Measurements from ENCODE around the gene ARHGAP24.
"Not testable (repeated sequence)": the region's sequence is repeated elsewhere in the genome, so short reads cannot be mapped to it uniquely, and the experiment has no call there.

Gene ARHGAP24

DNA sequence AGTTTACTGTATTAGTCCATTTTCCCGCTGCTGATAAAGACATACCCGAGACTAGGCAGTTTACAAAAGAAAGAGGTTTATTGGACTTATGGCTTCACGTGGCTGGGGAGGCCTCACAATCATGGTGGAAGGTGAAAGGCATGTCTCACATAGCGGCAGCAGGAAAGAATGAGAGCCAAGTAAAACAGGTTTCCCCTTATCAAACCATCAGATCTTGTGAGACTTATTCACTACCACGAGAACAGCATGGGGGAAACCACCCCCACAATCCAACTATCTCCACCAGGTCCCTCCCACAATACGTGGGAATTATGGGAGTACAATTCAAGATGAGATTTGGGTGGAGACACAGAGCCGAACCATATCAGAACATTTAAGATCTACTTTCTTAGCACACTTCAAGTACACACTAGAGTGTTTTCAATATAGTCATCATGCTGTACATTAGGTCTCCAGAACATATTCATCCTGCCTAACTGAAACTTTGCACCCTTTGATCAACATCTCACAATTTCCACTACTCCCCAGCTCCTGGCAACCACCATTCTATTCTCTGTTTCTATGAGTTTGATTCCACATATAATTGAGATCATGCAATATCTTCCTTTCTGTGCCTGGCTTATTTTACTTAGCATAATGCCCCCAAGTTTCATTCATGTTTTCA, 341.0 kb downstream of the ARHGAP24 start:
- DNase-seq (ENCODE audit: low read depth in 2 of 2): no peak

DNA sequence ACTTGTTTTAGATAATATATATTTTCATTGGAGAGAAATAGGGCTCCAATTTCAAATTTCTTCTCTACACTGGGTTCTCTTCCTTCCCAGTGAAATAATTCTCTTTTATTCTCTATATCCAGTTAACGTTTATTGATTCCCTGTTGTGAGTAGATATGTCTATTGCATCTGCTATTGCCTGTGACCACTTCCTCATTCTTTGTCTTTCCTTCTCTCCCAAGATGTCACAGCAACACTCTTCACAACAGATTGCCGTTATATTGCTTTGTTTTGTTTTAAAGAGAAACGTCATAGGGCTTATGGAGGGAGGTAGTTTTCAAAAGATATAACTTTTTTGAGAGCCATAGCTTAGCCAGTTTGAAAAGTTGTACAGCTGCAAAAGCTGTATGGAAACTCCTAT, 343.8 kb downstream of the ARHGAP24 start:
- DNase-seq (ENCODE audit: low read depth in 2 of 2): no peak

DNA sequence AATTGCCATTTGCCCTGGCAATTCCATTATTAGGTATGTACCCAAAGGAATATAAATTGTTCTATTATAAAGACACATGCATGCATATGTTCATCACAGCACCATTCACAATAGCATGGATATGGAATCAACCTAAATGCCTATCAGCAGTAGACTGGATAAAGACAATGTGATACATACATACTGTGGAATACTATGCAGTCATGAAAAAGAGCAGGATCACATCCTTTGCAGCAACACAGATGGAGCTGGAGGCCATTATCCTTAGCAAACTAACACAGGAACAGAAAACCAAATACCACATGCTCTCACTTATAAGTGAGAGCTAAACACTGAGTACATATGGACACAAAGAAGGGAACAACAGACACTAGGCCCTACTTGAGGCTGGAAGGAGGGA, 345.2 kb downstream of the ARHGAP24 start:
- DNase-seq (ENCODE audit: low read depth in 2 of 2): not testable (repeated sequence)

DNA sequence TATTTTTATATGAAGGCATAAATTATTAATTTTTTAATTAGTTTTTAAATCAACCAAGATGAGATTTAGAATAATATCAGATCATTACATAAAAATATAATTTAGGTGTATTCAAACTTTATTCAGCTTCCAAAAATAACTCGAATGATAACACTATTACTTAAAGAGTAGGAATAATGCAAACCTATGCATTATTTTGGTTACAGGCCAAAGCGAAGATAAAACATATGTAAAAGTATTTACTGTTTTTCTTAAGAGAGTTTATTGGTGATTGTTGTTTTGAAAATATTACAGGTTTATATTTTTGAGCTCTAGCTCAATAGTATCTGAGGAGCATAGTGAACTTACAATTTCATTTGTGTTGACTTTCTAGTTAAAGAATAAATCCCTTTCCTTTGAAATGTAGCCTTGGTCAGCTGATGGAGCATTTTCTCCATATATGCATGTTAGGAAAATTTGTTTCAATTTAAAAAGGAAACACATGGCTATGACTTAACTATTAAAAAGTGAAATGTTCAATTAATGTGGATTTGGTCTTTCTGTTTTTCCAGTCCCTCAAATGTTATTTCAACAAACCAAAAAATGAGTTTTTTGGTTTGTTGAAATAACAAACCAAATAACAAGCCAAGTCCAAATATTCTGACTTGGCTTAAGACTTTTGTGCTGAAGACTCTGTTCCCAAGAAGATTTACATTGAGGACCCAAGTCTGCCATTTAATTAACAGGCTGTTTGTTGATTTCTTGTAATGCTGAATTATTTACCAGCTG, 346.9 kb downstream of the ARHGAP24 start:
- no peak for DNase-seq (ENCODE audit: low read depth in 2 of 2)

DNA sequence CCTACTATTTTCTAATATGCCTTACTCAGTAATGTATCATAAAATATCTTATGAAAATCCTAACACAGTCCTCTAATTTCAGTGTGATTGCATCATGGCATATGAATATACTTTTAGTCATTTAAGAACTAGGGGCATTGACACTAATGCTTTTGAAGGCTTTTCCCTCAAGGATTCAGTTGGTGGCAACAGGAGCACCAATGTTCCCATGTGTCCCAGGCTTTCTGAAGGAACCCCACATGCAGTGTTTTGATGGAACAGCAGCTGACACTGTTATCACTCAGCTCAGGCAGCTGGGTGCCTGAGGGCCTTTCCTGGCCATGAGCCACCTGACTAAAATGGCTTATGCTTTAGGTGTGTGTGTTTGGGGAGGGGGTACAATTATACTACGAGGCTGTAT, 348.3 kb downstream of the ARHGAP24 start:
- DNase-seq (ENCODE audit: low read depth in 2 of 2): no peak

DNA sequence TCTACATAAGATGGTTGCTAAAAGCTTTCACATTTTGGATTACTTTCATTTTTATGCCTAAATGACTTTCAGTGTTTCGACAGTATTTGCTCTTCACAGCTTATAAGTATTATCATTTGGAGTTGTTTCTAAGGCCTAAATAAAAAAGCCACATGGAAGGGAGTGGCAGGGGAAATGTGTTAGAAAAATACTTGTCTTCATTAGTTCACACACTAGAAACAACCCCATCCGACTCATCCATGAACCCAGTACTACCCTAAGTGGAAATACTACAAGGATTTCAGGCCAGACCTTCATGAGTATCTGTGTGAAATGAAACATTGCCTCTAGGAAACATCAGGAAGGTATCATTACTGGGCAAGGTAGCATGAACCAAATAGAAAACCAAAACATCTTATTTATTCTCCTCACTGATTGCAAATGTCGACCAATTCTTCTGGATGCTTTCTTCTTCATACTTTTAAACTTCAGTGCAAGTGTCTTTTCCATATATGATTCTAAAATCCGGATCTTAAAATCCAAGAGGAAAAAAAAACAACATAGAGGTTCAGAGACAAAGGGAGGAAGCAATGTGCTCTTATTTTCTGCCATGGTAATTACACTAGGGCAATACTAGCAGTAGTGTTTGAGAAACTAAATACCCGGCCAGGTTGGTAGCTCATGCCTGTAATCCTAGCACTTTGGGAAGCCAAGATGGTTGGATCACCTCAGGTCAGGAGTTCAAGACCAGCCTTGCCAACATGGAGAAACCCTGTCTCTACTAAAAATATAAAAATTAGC, 349.4 kb downstream of the ARHGAP24 start:
- no peak for DNase-seq (ENCODE audit: low read depth in 2 of 2)

DNA sequence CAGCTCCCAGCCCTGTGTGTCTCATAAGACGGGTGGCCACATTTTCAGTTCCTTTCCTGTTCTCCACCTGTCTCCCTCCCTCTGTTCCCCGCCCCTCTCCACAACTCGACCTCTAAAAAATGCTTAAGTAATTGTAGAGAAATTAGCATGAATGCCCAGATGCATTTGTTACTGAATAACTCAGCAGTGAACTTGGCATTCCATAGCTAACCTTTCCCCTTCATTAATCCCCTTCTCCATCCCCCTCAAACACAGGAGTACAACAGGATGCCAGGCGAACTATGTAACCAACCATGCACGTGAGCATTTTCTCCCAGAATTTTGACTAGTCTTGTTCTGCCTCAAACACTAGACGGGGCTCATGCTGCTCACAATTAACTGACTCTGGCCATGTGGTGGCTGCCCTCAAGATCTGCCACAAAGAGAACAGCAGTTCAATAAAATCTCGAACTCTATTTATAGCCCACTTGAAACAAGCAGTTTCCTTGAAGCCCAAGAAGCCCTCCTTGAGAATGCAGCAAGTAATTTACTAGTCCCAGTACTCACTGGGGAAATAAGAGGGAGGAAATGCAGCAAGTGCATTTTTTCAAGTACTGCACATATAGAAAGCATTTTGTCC, 351.2 kb downstream of the ARHGAP24 start:
- no peak for DNase-seq (ENCODE audit: low read depth in 2 of 2)

DNA sequence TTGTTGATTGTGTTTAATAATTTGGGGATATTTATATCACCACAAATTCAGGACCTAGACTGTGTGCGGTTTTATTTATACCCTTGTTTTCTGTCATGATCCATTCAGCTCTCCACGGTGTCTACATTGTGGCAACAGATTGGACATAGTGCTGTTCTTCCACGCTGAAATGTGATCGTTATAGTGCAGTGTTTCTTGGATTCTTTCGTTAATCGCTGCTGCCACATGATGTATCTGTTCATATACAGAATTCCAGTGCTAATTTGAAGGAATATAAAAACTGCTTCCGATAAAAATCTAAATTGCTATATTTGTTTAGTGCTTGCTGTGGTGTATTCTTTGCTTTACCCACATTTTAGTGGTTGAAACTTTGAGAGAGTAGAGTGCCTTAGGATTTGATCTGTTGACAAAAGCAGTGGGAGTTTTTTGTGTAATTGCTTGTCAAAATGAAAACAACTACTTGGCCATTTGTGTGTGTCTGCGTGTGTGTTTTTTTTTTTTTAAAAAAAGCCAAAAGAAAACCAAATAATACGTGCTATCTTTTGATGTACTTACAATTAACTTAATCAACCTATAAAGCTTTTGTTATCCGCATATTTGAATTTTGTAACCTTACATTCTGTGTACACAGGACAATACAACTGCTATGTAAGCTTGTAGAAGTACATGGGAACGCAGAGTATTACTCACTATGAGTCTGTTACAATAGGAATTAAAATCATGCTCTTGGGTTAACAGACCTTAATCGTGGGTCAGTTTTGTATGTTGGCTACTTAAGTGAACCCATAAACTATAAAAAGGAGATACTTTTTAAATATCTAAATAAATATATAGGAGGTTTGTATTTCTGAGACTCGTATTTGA, 353.3 kb downstream of the ARHGAP24 start:
- no peak for DNase-seq (ENCODE audit: low read depth in 2 of 2)

DNA sequence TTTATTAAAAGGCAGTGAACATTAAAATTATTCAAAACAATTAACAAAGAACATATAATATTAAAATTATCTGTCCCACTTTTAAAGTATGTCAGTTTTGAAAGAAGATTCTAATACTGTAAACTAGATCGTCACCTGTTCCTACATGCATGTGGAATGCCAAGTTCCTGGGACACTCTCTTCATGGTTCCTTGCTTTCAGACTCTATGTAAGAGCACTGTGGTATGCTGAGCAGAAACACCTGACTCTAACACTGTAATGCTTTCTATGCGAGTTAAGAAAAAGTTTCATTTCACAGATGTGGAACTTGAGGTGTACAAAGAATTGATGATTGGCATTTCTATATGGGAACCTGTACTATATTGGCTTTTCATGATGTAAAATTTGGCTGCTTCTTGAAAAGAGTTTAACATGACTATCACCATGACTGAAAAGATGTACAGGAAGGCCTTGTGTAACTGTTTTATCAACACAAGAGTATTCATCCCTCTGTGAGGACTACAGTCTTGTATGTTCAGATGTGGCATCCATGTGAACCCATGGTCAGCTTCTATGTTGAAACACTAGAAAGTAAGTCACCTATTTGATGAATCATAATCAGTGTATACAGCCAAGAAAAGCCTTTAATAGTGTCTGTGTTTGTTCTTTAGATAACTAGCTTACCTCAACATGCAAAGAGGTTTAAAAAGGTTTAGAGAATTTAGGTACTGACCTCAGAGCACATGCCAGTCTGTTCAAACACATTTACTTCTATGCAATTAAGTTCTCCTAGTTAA, 354.5 kb downstream of the ARHGAP24 start:
- DNase-seq (ENCODE audit: low read depth in 2 of 2): no peak

DNA sequence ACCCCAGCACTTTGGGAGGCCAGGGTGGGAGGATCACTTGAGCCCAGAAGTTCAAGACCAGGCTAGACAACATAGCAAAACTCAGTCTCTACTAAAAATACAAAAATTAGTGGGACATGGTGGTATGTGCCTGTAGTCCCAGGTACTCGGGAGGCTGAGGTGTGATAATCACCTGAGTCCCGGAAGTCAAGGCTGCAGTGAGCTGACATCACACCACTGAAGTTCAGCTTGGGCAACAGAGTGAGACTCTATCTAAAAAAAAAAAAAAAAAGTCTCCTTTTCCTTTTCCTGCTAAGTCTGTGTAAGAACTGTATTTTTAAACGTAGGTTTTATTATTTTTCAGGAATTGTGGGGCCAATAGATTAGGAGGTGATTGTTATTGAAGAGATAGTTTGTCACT, 356.7 kb downstream of the ARHGAP24 start:
- DNase-seq (ENCODE audit: low read depth in 2 of 2): no peak

DNA sequence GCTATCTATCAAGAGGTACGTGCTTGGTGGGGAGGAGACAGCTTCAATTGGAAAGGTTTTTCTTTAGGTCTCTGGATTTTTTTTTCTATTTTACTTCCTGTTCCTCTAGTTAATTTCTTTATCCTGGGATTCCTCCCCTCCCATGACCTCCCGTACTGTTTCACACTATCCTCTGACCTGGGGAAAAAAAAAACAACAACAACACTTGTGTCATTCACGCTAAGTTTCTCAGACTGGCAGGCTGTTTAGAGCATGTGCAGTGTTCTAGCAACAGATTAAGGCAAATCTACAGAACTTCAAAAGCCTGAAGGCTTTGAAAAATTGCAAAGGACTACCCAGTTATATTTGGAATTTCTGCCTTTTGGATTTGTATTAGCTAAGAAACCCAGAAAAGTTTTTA, 358.4 kb downstream of the ARHGAP24 start:
- DNase-seq (ENCODE audit: low read depth in 2 of 2): no peak

DNA sequence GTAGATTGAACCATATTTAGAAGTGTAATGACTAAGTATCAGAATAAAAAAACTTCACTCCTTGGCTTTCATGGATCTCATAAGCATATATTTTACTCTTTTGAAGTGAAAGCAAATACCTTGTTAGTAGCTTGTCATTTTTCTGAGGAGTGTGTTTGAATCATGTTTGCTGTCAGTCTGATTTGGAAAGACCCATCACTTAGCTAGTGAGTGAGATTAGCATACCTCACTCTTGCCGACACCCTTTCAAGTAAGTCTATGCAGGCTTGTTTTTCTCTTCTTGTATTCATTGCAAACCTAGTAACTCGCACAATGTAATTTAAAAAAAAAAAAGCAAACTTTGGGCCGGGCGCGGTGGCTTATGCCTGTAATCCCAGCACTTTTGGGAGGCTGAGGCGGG, 360.0 kb downstream of the ARHGAP24 start:
- DNase-seq (ENCODE audit: low read depth in 2 of 2): no peak

DNA sequence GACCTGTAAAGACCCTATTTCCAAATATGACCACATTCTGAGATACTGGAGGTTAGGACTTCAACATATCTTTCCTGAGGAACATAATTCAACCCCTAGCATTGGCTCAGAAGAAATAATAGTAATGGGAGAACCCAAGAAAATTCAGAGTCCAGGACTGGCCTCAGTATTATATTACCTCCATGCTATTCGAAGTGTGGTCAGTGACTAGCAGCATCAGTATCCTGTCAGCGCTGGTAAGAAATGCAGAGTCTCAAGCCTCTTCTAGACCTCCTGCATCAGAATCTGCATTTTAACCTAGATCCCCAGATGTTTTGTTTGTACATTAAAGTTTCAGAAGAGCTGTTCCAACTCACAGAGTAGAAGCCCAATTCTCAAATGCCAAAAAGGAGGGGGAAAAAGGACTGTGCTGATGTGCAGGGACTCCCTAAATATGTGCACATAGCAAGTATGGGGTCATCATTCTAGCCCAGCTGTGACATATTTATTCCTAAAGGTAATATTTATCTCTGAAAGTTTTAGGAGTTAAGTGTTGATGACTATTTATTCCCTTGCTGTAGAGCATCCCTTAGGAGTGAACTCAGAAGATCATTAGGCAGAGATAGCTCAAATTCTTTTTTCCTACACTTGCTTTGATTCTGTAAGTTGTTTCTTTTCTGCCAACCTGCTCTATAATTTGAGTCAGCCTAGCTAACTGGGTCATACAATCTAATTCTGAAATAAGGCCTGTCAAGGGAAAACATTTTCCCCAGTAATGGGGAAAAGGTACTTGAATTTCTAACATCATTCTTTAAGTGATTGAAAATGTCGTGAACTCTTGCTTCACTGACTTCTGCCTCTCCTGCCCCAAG, 361.9 kb downstream of the ARHGAP24 start:
- DNase-seq (ENCODE audit: low read depth in 2 of 2): no peak

DNA sequence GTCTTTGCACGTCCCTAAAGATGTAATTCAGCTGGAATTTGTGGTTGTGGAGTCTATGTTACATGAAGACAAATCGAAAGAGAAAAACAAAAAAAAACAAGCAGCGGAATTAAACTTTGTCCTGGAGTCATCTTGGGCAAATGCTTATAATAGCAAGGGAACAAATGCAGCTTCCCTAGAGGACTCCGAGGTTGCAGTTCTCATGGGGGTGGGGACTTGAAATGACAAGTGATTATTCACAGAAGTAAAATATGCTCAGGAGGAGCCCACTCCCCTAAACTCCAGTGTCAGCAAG, 362.4 kb downstream of the ARHGAP24 start:
- no peak for DNase-seq (ENCODE audit: low read depth in 2 of 2)

DNA sequence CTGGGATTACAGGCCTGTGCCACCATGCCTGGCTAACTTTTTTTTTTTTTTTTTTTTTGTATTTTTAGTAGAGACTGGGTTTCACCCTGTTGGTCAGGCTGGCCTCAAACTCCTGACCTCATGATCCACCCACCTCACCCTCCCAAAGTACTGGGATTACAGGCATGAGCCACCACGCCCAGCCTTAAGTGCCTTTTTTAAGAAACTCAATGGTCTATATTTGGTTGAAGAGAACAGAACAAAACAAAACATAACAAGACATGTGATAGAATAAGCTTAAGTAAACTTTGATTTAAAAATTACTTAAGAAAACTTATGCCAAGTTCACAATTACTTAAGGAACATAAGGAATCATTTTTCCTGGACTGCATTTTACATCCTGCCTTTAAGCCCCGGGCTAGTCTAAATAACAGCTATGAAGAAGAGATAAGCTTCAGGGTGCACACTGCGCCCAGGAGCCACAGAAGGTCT, 365.1 kb downstream of the ARHGAP24 start:
- DNase-seq (ENCODE audit: low read depth in 2 of 2): not testable (repeated sequence)

DNA sequence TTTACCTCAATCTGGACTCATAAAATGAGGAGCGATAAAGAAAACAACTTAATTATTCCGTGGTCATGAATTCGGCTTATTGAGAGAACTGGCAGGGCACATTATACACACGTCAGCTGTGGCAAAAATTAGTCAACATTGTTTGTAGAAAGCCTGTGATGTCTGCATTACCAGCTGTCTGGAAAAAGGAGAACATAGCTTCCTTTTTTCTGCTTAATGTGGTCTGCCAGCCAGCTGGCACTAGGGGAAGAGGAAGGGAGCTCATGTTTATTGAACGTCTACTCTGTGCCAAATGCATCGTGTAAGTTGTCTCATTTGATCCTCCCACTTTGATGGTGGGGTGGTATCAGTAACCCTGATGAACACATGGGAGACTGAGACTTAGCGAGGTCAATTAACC, 367.6 kb downstream of the ARHGAP24 start:
- no peak for DNase-seq (ENCODE audit: low read depth in 2 of 2)

DNA sequence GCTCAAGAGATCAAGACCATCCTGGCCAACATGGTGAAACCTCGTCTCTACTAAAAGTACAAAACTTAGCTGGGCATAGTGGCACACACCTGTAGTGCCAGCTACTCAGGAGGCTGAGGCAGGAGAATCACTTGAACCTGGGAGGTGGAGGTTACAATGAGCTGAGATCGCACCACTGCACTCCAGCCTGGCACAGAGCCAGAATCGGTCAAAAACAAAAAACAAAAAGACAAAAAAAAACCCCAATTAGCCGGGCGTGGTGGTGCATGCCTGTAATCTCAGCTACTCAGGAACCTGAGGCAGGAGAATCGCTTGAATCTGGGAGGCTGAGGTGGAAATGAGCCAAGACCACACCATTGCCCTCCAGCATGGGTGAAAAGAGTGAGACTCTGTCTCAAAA, 378.8 kb downstream of the ARHGAP24 start:
- not testable (repeated sequence) for DNase-seq (ENCODE audit: low read depth in 2 of 2)

DNA sequence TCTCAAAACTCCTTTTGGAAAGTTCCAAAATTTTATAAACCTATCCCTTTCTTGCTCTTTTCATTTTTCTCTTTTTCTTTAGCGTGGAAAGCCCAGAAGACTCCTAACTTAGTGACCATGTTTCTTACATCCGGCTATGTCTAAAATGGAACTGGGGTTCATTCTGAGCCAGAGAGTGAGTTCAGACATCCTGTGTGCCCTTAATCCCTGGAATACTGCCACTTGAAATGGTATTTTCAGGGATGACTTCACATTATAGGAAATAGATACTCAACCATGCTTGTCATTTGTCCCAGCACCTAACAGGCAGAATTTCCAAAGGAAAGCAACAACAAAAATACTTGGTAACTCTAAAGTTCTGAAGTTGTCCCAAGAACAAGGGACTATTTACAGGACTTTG, 379.6 kb downstream of the ARHGAP24 start:
- no peak for DNase-seq (ENCODE audit: low read depth in 2 of 2)

DNA sequence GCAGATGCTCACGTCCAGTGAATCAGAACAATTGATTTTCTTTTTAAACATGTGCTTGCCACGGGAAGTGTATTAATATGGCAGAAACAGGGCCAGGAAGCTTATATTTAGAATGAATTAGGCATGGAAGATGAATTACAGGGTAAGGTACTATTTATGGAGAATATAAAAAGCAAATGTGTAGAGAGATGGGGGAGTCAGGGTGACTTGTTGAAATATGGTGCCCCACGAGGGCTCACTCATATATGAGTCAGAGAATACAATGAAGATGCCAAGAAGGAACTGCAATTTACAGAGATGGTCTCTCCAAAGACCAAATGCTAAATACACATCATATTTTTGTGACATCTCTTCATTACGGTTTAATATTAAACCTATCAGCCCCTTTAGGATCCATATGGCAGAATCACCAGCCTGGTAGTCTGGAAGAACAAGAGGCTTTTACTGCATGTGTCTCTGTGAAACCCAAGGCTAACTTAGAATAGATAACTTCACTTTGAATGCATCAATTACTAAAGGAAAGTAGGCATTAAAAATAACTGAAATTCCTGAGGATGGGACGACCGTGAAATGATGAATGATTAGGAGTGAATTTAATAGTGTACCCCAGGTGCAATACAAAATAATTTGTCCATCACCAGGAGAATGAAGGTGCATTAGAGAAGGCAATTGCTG, 385.3 kb downstream of the ARHGAP24 start:
- DNase-seq (ENCODE audit: low read depth in 2 of 2): no peak
